ENCODE results near the gene RHBDL1. TPM values are rescaled to one million over a fixed set of nuclear protein-coding genes. Genes with fewer than 3 reads are reported as not detected.

Gene RHBDL1
- total and polyA plus RNA-seq, 4 donors: 0.35 to 0.84 (median 0.70) TPM

DNA sequence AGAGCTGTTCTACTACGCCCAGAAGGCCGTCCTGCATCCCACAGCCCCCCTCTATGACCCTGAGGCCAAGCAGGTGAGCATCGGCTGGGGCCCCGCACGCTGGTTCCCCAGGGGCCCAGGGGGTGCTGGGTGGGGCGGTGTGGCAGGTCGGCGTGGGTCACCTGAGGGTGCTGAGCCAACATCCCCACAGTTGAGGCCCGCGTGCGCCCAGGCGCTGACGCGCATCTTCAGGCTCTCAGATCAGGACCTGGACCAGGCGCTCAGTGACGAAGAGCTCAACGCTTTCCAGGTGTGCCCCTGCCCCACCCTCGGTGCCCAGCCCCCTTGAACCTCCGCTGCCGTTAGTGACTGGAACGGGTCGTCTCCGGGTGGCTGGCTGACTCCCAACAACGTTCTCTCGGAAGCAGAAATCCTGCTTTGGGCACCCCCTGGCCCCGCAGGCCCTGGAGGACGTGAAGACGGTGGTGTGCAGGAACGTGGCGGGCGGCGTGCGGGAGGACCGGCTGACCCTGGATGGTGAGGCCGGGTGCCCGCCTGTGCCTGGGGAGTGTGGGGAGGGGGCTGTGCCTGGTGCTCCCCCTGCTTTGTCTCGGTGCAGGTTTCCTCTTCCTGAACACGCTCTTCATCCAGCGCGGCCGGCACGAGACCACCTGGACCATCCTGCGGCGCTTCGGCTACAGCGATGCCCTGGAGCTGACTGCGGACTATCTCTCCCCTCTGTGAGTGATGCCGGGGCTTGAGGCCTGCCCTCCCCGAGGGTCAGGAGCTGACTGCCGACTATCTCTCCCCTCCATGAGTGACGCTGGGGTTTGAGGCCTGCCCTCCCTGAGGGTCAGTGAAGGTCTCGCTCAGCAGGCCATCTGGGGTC, 4.8 kb upstream of the RHBDL1 start:
- TF ChIP-seq HNF4A (conservative IDR thresholded peaks at IDR 0.05): no peak
- no peak for TF ChIP-seq RXRA (IDR thresholded peaks at IDR 0.05)
- no peak for TF ChIP-seq YY1 (IDR thresholded peaks at IDR 0.05)
- no peaks in the 10 kb centered on the region for H3K9me3 ChIP-seq (ENCODE audit: control insufficient read depth in 4 of 4, low read length in 3 of 4)
- H3K4me1 ChIP-seq (ENCODE audit: control insufficient read depth in 4 of 4, insufficient read depth in 4 of 4, low read length in 3 of 4): peaks cover 13 to 30% (median 19%) of the 10 kb centered on the region in 4 donors
- peaks cover 5 to 37% (median 19%) of the 10 kb centered on the region in 4 donors for H3K36me3 ChIP-seq (ENCODE audit: control insufficient read depth in 4 of 4, insufficient read depth in 3 of 4, low read depth in 1 of 4, low read length in 3 of 4)
- no peak overlapping the region for H3K27ac ChIP-seq (ENCODE audit: low read depth in 1 of 2, low read length in 2 of 2)
- no peak overlapping the region for H3K4me3 ChIP-seq (ENCODE audit: low read depth in 1 of 3, low read length in 3 of 3)
- no peak overlapping the region for H3K9ac ChIP-seq (ENCODE audit: low read depth in 1 of 2, low read length in 2 of 2)
- DNase-seq (ENCODE audit: low spot score): no peak
- H3K27me3 ChIP-seq (ENCODE audit: control insufficient read depth in 4 of 4, insufficient read depth in 4 of 4, low read length in 3 of 4): no peaks in the 10 kb centered on the region
- WGBS: 95% methylated on average over 52 of the region's 52 CpGs

DNA sequence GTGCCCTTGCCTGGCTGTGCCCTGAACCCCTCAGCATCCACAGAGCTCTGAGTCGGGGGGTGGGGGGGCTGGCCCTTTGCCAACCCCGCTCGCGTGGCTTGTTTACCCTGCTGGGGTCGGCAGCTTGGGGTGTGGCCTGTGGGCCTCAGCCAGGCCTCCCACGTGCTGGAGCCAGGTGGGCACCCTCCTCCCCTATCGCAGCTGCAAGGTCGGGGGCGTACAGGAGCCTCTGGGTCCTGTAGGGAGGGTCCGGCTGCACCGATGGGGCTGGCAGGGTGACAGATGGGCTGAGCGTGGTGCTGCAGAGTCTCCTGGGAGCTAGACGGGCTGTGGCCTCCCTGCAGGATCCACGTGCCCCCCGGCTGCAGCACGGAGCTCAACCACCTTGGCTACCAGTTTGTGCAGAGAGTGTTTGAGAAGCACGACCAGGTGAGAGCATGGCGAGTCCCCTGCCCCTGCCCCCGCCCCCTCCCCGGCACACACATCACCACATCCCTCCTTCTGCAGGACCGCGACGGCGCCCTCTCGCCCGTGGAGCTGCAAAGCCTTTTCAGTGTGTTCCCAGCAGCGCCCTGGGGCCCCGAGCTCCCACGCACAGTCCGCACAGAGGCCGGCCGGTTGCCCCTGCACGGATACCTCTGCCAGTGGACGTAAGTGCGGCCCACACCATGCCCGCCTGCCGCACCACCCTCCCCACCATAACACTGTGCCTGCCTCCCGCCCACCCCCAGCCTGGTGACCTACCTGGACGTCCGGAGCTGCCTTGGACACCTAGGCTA, 3.9 kb upstream of the RHBDL1 start:
- DNase-seq (ENCODE audit: low spot score): no peak
- Histone ChIP-seq H3K4me1 (ENCODE audit: control insufficient read depth in 4 of 4, insufficient read depth in 4 of 4, low read length in 3 of 4) (peaks cover 14 to 36% (median 20%) of the 10 kb centered on the region in 4 donors), H3K27ac (ENCODE audit: low read depth in 1 of 2, low read length in 2 of 2) (no peak overlapping the region), H3K9me3 (ENCODE audit: control insufficient read depth in 4 of 4, low read length in 3 of 4) (no peaks in the 10 kb centered on the region), H3K27me3 (ENCODE audit: control insufficient read depth in 4 of 4, insufficient read depth in 4 of 4, low read length in 3 of 4) (no peaks in the 10 kb centered on the region), H3K9ac (ENCODE audit: low read depth in 1 of 2, low read length in 2 of 2) (no peak overlapping the region), H3K36me3 (ENCODE audit: control insufficient read depth in 4 of 4, insufficient read depth in 3 of 4, low read depth in 1 of 4, low read length in 3 of 4) (peaks cover 5 to 37% (median 19%) of the 10 kb centered on the region in 4 donors), H3K4me3 (ENCODE audit: low read depth in 1 of 3, low read length in 3 of 3) (no peak overlapping the region)
- WGBS: 90% methylated on average over 40 of the region's 40 CpGs
- TF ChIP-seq FOXA1 (IDR thresholded peaks at IDR 0.05) (no peak), RAD21 (IDR thresholded peaks at IDR 0.05) (no peak), NR2F2 (IDR thresholded peaks at IDR 0.05) (no peak), RXRA (IDR thresholded peaks at IDR 0.05) (no peak), GABPA (IDR thresholded peaks at IDR 0.05 in 1 of 2, conservative IDR thresholded peaks at IDR 0.05 in 1 of 2) (no peak), YY1 (IDR thresholded peaks at IDR 0.05) (no peak), EGR1 (IDR thresholded peaks at IDR 0.05; ENCODE audit: low read depth in 2 of 2) (no peak)

DNA sequence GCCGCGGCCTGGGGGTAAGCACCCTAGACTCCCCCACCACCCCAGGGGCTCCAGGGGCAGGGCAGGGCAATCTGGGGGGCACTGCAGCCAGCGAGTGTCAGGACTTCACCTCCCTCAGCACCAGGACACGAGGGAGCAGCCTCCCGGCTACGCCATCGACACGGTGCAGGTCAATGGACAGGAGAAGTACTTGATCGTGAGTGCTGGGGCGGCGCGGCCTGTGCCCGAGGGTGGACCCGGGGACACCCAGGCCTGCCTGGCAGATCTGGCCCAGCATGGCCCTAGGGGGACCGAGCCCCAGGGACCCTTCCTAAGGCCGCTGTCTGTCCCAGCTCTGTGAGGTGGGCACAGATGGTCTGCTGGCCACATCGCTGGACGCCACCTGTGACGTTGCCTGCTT, 3.1 kb upstream of the RHBDL1 start:
- Histone ChIP-seq H3K9me3 (ENCODE audit: control insufficient read depth in 4 of 4, low read length in 3 of 4) (no peaks in the 10 kb centered on the region), H3K9ac (ENCODE audit: low read depth in 1 of 2, low read length in 2 of 2) (no peak overlapping the region), H3K4me3 (ENCODE audit: low read depth in 1 of 3, low read length in 3 of 3) (no peak overlapping the region), H3K27ac (ENCODE audit: low read depth in 1 of 2, low read length in 2 of 2) (no peak overlapping the region), H3K36me3 (ENCODE audit: control insufficient read depth in 4 of 4, insufficient read depth in 3 of 4, low read depth in 1 of 4, low read length in 3 of 4) (peaks cover 5 to 37% (median 19%) of the 10 kb centered on the region in 4 donors), H3K27me3 (ENCODE audit: control insufficient read depth in 4 of 4, insufficient read depth in 4 of 4, low read length in 3 of 4) (no peaks in the 10 kb centered on the region), H3K4me1 (ENCODE audit: control insufficient read depth in 4 of 4, insufficient read depth in 4 of 4, low read length in 3 of 4) (peaks cover 12 to 33% (median 18%) of the 10 kb centered on the region in 4 donors)
- TF ChIP-seq HNF4G (IDR thresholded peaks at IDR 0.05) (no peak), RXRA (IDR thresholded peaks at IDR 0.05) (no peak), SP1 (IDR thresholded peaks at IDR 0.05) (no peak), FOXA1 (IDR thresholded peaks at IDR 0.05) (no peak), GABPA (IDR thresholded peaks at IDR 0.05 in 1 of 2, conservative IDR thresholded peaks at IDR 0.05 in 1 of 2) (no peak), JUND (IDR thresholded peaks at IDR 0.05) (no peak)
- TF ChIP-seq, protein P1, sequence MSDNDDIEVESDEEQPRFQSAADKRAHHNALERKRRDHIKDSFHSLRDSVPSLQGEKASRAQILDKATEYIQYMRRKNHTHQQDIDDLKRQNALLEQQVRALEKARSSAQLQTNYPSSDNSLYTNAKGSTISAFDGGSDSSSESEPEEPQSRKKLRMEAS (IDR thresholded peaks at IDR 0.05): no peak
- TF ChIP-seq, protein P2, sequence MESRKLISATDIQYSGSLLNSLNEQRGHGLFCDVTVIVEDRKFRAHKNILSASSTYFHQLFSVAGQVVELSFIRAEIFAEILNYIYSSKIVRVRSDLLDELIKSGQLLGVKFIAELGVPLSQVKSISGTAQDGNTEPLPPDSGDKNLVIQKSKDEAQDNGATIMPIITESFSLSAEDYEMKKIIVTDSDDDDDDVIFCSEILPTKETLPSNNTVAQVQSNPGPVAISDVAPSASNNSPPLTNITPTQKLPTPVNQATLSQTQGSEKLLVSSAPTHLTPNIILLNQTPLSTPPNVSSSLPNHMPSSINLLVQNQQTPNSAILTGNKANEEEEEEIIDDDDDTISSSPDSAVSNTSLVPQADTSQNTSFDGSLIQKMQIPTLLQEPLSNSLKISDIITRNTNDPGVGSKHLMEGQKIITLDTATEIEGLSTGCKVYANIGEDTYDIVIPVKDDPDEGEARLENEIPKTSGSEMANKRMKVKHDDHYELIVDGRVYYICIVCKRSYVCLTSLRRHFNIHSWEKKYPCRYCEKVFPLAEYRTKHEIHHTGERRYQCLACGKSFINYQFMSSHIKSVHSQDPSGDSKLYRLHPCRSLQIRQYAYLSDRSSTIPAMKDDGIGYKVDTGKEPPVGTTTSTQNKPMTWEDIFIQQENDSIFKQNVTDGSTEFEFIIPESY (IDR thresholded peaks at IDR 0.05): no peak
- WGBS: 95% methylated on average over 19 of the region's 19 CpGs
- no peak for DNase-seq (ENCODE audit: low spot score)

All from liver (tissue), 9 donors.